Stimulated activated CD4-positive, alpha-beta T cell treated with anti-CD3 and anti-CD28 coated beads, Interleukin-1b, Interleukin-23, amount 100 ng/mL, for 24 hours (primary cell): ENCODE measurements around the gene DOK6.
"Not testable (repeated sequence)": the region's sequence is repeated elsewhere in the genome, so short reads cannot be mapped to it uniquely, and the experiment has no call there.

Experiments
- DNase-seq, 4 experiments: peaks; one replicate each; pipeline ENCODE4 v3.0.0-alpha.2; 2020; ENCODE audit warnings: low read depth in 4 of 4, low spot score in 1 of 4

The DOK6 gene

DNA sequence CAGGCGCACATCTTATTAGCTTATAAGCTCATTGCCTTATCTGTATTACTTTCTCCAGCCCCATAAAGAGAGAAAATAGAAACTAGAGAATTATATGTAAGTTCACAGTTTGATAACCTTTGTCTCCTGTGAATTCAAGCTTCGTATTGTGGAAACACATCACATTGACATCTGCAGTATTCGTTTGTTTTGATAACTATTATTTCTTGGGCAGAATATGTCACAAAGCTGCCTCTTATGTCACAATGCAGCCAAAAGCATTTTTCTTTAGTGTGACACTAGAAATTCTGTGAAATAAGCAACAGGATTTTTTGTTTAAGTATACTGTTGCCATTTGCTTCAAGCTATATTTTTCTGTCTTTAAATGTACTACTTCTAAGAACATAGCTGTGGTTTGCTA is 221.5 kb downstream of the DOK6 start:
- DNase-seq = no peak

DNA sequence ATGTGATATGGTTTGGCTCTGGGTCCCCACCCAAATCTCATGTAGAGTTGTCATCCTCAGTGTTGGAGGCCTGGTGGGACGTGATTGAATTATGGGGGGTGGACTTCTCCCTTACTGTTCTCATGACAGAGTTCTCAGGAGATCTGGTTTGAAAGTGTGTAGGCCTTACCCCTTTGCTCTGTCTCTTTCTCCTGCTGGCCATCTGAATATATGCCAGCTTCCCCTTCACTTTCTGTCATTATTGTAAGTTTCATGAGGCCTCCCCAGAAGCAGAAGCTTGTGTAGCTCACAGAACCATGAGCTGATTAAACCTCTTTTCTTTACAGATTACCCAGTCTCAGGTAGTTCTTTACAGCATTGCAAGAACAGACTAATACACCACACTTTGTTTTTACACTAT is 222.3 kb downstream of the DOK6 start:
- DNase-seq = no peak

DNA sequence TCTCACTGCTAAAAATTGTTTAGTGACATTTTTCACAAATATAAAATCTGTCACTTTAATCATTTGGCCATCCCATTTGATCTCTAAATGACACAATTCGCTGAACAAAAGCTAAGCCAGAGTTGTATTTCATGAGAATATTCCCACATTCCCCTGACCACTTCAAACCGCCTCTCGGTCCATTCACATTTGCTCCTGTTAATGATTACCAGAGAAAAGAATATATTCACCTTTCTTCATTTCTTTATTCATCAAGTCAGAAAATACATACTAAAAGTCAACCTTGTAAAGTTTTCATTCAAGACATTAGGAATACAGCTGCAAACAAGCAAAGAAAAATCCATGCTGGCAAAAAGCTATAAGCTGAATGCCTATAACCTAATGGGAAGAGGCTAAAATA is 225.5 kb downstream of the DOK6 start:
- DNase-seq = no peak

DNA sequence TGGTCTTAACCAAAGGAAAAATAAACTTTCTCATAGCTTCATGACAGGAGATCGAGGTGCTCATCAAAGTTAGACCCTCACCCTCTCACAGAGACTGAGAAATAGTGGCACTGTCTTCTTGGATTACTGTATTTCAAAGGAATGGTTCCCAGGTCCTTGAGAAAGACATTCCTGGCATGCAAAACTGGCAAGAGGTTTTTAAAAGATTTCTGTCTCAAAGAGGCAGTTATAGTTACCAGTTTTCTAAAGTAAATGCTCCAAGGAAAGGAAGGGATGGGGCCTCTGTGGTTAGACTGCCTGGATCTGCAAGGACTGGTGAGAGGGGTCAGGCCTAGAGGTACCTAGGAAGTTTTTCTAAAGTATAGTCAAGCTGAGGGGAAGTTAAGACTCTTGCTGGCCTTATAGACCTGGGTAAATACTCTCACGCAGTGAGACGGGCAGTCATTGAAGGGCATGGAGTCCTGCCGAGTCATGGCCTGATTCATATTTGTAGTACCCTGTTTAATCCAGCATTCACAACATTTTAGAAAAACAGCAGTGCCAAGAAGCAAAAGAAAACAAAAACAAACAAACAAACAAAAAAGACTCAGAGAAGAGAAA is 226.1 kb downstream of the DOK6 start:
- DNase-seq = no peak

DNA sequence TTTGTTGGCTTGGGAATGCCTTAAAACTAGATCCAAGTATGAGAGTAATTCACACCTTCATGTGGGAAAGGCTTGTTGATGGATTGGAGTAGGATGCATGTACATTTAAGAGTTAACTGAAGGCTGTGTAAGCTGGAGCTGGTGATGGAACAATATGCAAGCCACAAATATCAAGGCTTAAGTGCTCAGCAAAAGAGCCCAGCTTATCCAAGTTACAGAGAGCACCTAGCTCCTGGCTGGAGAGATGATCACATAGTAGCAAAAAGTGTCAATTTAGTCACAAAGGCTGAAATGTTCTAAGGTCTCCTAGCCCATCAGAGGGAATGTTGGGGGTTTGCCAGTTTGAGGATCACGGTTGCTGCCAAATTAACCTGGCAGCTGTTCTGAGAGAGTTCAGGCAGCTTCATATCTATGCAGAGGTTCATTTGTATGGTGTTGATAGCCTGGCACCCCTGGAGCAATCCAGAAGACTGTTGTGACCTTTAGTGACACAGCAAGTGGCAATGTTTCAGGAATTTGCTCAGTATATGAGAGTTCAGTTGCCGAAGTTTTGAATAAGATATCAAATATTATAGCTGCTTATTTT is 228.2 kb downstream of the DOK6 start:
- DNase-seq = no peak

DNA sequence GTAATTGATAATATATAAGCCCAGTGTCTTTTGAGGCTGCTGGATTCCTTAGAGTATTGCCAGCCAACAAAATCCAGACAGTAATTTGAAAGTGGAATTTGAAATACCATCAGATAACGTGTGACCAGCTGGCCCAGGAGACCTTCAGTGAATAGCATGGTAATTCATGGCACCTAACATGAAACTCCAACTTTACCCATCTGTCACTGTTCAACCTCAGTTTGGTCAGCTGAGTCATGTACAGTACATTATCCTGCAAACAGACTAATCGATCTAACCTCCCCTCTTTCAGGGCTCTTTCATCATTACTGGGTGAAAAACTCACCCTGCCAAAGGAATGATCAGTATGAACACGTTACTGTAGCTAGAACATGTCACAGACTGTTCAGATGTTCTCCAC is 230.6 kb downstream of the DOK6 start:
- DNase-seq = no peak

DNA sequence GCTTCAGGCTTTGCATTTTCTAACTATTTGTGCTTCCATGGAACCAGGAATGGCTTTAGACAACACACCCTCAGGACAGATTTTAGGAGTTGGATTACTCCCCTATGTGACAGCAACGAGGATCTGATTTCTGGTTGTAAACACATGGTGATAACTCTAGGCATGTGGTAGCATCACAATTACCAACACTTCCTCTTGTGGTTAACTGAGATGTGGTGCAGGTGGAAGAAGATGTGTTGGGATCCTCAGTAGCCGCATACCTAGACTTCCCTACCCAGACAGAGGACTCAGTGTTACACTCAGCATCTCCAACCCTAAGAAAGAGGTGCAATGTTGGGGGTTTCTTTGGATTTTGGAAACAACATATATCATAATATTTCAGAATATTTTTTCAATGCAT is 234.8 kb downstream of the DOK6 start:
- DNase-seq = no peak

DNA sequence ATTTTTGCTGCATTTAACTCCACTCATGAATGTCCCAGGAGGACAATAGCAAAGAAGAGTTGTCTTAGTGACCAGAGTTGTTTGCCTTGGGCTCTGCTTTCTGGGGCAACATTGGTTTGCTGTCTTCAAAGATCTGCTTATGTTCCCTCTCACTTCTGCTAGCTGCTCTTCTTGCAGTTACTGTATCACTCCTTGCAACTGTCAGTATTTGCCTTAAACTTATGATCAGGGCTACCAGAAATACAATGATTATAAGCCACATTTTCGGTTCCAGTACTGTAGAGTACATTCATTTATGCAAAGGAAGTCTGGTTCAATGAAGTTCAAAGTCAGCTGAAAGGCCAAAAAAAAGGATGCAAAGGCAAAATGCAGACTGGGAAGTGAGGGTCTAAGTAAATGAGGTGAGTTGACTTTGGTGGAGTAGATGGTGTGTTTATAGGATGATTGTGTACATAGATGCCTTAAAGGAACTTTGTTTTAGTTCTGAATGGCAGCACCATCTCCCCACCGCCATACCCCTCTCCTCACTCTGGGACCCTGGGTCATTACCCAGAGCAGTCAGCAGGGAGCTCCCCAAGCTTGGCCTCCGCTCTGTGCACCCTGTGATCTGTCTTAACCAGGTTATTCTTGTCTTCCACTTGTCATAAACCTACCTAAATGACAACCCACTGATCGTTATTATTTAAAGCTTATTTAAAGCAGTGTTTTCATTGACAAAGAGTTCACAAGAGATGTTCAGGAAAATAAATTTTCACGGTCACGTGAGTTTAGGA is 236.0 kb downstream of the DOK6 start:
- no peak for DNase-seq

DNA sequence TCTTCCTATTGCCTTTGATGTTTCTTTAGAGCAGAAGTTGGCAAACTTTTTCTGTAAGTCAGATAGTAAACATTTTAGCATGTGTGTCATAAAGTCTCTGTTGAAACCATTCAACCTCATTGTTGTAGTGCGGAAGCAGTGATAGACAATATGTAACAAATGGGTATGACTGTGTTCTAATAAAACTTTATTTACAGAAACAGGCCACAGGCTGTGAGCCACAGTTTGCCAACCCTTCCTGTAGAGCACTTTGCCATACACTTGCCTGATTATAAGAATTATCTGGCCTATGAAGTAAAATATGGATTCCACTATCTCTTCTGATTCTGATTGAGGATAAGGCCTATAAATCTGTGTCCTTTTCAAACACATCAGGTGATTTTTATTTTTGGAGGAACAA is 237.4 kb downstream of the DOK6 start:
- no peak for DNase-seq

DNA sequence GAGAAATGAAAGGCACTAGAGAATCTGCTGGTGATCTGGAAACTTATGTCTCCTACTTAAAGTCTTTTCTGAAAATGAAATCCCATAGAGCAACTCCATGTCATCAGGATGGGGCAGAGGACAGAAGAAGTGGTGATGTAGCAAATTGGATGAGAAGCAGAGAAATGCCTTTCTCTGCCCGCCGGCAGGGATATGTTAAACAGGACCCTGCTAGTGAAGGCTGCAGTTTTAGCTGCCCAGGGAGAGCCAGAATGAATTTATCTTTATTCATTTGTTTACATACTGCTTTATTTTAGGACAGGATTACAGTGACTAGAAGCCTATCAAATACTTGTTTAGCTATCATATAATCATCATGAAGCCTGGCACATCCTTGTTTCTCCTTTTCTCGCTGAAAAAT is 247.0 kb downstream of the DOK6 start:
- DNase-seq = no peak

DNA sequence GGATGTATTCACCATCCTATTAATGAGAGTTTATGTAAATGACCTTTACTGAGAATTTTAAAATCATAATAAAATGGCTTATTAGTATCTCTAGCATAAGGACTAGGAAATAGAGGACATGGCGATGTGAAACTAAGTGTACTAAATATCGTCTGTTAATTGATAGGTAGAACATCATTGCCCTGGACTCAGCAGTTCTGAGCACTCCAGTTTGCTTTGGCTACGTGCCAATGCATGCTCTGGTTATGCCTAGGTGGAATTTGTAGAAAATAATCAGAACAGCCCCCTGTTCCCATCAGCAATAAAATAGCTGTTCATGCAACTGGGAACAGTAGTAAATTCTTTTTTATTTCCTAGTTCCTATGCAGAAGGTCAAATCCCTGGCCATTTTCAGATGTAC is 247.8 kb downstream of the DOK6 start:
- no peak for DNase-seq

DNA sequence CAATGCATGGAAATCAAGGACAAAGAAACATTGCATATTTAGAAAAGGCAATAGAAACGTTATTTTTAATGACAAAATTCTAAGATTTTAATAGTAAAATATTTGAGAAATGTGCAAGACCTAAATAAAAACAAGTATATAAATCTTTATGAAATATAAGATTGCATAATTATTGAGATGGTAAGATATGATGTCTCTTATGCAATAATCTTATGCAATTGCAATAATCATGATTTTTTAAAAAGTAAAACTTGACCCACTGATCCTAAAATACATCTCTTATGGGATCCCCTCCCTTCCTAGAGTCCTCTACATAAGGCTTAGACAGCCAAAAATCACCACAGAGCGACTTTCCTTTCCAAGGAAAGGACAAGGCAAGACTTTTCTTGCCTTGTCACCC is 249.0 kb downstream of the DOK6 start:
- DNase-seq = no peak

DNA sequence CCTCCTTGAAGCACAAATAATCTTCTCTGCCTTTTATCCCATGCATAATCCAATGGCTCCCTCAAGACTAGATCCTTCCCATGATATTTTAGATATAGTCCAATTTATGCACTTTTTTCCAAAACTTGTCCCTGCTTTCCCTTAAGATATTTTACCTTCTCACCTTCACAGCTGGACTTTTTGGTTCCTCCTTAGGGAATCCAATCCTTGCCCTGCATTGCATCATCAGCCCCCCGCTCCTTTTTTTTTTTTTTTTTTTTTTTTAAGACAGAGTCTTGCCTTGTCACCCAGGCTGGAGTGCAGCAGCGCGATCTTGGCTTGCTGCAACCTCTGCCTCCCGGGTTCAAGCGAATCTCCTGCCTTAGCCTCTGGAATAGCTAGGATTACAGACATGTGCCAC is 250.6 kb downstream of the DOK6 start:
- DNase-seq = no peak

DNA sequence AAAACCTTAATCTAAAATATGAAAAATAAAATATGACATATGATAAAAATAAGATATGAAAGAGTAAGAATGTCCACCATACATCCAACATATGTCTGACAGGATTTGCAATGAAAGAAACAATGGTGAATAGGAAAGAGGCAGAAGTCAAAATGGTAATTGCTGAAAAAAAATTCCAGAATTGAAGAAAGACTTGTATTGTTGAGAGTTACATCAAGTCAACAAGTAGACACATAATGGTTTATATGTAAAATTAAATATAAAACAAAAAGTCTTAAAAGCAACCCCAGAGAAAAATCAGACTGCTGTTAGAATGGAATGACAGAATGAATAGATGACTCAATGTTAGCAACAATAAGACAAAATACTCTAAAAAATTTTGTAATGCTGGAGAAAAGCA is 255.1 kb downstream of the DOK6 start:
- no peak for DNase-seq

DNA sequence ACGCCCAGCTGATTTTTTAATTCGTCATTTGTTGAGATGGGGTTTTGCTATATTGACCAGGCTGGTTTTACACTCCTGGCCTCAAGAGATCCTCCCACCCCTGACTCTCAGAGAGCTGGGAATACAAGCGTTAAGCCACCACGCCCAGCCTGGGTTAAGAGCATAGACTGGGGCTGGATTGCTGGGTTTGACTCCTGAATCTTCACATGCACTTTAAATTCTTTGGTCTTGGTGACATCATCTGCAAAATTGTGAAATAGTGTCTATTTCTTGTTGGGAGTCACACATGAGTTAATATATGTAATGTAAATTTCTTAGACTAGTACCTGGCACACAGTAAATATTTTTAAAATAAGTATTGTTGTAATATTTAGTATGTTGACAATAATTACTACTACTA is 257.4 kb downstream of the DOK6 start:
- DNase-seq = no peak

DNA sequence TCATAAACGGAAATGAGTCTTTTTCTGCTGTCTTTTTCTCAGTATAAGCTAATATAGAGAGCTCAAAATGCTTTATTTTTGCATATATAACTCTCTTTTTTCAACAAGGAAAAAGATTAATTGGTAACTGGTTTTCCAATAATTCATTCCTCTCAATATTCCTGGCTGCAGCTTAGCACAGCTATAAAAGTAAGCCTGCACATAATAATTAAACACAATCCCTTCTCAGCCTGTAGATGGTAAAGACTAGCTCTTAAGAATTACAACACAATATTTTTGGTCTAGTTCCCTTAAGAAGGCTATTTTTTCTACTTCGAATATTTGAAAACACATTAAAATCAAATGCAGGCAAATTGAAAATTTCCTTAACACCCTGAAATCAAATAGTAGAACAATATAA is 258.0 kb downstream of the DOK6 start:
- no peak for DNase-seq

DNA sequence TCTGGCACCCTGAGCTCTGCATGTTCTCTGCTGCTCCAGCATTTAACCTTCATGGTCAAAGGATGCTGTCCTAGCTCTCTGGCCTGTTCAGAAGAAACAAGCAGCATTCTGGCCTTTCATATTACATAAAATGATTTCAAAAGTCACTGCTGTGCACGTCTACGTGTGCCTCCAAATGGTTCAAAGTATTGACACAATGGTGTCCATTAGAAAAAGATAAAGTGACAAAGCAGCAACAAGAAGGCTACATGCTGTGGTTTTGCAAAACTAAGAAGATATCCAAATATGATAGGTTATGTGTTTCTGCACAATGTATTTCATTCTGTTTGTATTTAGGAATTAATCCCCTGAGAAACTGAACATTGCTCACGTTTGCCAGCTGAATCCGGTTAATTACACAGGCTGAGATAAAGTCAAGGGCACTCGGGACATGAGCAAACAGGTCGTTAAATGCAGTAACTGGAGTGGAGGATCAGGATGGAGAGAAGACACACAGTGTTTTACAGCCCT is 258.5 kb downstream of the DOK6 start:
- DNase-seq = no peak

DNA sequence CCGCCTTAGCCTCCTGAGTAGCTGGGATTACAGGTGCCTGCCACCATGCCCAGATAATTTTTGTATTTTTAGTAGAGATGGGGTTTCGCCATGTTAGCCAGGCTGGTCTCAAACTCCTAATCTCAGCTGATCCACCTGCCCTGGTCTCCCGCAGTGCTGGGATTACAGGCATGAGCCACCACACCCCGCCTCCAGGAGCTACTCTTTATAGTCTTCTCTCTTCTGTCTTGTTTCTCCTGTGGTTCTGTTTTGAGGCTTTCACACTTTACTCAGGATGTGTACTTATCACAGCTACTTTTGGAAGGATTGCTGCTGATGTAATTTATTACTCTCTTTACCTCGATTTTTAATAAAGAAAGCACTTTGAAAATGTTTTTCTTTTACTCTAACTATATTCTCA is 261.4 kb downstream of the DOK6 start:
- DNase-seq = not testable (repeated sequence)

DNA sequence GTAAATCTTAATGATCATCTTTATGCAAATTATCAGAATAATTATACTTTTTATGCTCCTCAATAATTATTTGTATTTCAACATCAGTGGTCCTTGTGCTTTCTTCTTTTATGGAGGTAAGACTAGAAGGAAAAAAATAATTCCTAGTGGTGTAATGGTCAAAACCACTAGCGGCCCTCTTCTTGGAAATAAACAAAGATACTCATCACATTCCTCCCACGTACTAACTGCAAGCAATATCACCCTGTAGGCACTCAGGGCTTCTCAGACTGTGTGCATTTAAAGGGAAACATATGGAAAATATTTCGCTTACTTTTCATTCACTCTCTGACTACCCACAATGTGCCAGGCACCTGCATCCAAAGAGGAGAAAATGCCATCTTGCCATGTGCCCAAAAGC is 263.7 kb downstream of the DOK6 start:
- no peak for DNase-seq

DNA sequence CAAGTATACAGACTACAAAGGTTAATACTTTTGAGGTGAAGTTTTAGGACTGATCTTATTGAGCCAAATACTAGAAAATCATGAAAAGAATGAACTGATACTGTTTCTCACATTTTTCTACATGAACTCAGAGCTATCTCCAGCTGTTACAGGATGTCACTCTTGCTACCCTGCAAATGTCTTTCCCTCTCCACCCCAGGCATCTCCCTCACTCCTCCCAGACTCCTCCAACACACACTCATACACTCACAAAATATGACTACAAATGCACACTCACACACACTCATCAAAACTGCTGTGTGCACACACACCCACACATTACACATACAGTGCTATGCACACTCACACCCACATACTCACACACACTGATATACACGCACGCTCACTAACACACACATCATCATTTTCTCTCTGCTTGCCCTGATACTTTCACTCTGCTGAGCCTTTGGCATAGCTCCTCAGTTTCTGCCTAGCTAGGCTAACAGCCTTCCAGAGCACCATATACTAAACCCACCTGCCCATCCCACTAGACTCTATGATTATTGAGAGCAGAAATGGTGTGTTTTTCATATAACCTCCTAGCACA is 273.7 kb downstream of the DOK6 start:
- DNase-seq = no peak

DNA sequence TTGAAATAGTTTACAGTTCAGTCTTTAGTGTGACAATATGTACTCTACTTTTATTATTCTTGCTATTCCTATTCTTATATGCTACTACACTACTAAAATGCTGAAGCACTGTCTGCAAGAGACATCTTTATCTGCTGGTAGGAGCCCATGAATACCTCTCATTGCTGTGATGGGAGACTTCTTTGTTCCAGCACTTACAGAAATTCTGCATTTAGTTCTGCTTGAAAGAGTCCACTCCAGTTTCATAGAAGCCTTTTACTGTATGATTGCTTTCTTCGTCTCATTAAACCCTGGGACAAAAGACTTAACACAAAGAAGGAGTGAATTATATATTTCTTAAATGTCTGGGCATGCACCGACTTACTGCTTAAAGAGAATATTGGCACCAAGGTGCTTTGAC is 274.3 kb downstream of the DOK6 start:
- DNase-seq = no peak

DNA sequence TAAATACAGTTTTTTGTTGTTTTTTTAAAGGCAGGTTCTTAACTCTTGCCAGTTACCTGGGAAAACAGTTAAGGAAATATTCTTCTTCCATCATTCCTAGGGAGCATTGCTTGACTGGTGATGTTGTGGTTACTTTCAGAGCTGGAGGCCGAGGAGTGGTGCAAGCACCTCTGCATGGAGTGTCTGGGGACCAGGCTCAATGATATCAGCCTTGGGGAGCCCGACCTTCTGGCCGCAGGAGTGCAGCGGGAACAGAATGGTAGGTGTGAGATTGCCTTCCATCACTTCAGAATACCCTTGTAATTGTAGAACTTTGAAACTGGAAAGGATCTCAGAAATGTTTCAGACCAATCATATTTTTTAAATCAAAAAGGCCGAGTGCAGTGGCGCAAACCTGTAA is 276.9 kb downstream of the DOK6 start:
- no peak for DNase-seq
